Activated T-cell treated with anti-CD3 and anti-CD28 coated beads, Interleukin-2, amount 50 U/mL, for 4 hours (primary cell): ENCODE data around the gene KLHDC8A. TPM values are rescaled to one million over a fixed set of nuclear protein-coding genes. Genes with fewer than 3 reads are reported as not detected.

ENCODE experiments used
- ATAC-seq, 2 donors: fragments of 200-7000 bp; cut with Tn5 transposase; one replicate each; pipeline ENCODE4 v1.10.0; 2021
- DNase-seq: peaks from one replicate; pipeline ENCODE4 v3.0.0-alpha.2; 2020
- H3K27me3 Mint-ChIP-seq: one replicate; pipeline ENCODE4 v1.8.0; 2021; ENCODE audit warnings: low read depth, mixed read lengths
- H3K36me3 Mint-ChIP-seq: one replicate; pipeline ENCODE4 v1.8.0; 2022; ENCODE audit warnings: mixed read lengths; ENCODE audit not compliant: insufficient read depth
- H3K4me1 Mint-ChIP-seq: one replicate; pipeline ENCODE4 v1.8.0; 2021; ENCODE audit warnings: low read depth, mixed read lengths
- H3K4me3 Mint-ChIP-seq: one replicate; pipeline ENCODE4 v1.8.0; 2021; ENCODE audit warnings: mild to moderate bottlenecking, moderate library complexity, mixed read lengths
- H3K9me3 Mint-ChIP-seq: one replicate; pipeline ENCODE4 v1.8.0; 2021; ENCODE audit warnings: mixed read lengths
- total RNA-seq, 3 donors: library from RNA; stranded (reverse); gene quantifications; one replicate each; pipeline ENCODE4 v1.2.1, GENCODE V29; 2021

KLHDC8A gene
- total RNA-seq, 3 donors from 2014 or later = 0.05 TPM; not detected in 2

- DNase-seq = no peak
- Mint-ChIP-seq H3K27me3 (no peaks in the 10 kb centered on the region), H3K9me3 (no peaks in the 10 kb centered on the region), H3K36me3 (no peaks in the 10 kb centered on the region), H3K4me1 (peaks cover 66% of the 10 kb centered on the region), H3K4me3 (no peak overlapping the region)
- ATAC-seq = no peak
Measured at GRCh38 chr1:205294934-205295333, 61.8 kb downstream of the KLHDC8A start.

DNA sequence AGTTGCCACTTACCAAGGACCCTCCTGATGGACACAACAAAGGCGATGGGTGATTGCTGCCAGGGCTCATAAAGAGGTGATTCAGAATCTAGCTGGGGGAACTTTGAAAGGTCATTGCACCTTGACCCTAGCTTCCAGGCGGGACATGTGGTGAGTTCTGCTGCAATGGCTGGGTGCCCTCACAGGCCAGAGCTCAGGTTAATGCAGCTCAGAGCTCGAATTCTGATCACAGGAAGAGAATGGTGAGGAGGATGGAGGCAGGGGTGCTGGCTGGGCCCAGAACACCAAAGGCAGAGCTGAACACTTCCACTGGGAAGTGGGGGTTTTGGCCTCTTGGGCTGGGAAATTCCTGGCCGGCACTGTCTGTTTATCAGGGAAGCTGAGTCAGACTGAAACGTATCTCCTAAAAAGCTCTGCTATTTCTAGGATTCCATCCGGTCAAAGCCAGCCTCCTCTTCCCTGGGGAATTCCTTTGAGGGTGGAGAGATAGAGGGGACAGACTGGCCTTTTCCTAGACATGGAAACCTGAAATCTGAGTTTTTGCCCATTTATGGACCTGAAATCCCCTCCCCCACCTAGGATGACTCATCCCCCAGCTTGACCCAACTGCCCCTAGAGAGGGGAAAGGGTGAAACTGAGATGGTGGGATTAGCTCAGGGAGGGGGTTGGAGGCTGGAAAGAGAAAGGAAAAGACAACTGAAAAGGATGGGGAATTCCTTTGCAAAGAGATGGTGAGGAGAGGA, 62.4 kb downstream of the KLHDC8A start:
- peaks cover 67% of the 10 kb centered on the region for H3K4me1 Mint-ChIP-seq
- H3K27me3 Mint-ChIP-seq = no peaks in the 10 kb centered on the region
- DNase-seq (no peak), ATAC-seq (no peak)
- no peaks in the 10 kb centered on the region for H3K9me3 Mint-ChIP-seq
- H3K36me3 Mint-ChIP-seq = no peaks in the 10 kb centered on the region
- H3K4me3 Mint-ChIP-seq = no peak overlapping the region

DNA sequence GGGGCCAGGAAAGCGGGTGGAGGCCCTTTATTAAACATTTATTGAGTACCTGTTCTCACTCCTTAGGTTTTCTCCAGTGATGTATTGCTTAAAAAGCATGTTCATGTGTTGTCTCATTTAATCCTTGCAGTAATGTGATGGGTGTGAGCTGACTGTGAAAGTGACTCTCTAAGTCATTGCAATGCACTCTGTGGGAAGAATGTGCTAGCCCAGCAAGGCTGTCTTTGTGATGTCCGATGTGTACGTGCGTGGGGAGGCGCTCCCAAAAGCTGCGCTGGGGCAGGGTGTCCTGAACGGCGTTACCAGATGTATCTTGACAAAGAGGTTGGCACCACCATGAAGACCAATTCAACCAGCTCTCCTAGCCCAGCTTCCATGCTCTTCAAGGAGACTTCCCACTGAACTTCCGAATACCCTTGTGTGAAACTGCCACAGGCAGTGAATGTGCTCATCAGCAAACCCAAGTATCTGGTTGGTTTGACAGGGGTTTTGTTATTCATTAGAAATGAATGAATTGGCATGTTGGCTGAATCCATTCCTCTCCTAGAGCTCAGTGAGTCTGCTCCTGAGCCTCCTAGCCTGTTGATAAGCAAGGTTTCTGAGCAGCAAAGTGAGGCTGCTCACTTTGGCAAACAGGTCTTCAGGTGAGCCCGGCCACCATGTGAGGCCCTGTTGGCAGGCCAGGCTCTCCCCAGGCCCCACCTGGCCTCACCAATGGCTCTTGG, 63.2 kb downstream of the KLHDC8A start:
- no peaks in the 10 kb centered on the region for H3K36me3 Mint-ChIP-seq
- ATAC-seq (no peak), DNase-seq (no peak)
- H3K4me3 Mint-ChIP-seq = no peak overlapping the region
- no peaks in the 10 kb centered on the region for H3K9me3 Mint-ChIP-seq
- H3K4me1 Mint-ChIP-seq = peaks cover 68% of the 10 kb centered on the region
- H3K27me3 Mint-ChIP-seq = no peaks in the 10 kb centered on the region

DNA sequence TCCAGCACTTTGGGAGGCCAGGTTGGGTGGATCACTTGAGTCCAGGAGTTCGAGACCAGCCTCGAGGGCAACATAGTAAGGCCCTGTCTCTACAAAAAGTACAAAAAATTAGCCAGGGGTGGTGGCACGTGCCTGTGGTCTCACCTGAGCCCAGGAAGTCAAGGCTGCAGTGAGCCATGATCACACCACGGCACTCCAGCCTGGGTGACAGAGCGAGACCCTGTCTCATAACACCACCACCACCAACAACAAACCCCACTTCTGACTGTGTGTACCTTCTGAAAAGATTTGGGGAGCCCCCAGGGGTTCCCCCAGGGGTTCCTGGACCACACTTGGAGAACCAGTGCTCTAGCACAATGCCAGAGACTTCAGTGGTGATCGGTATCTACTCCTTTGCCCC, 65.1 kb downstream of the KLHDC8A start:
- Mint-ChIP-seq H3K4me1 (peaks cover 73% of the 10 kb centered on the region), H3K4me3 (no peak overlapping the region), H3K36me3 (no peaks in the 10 kb centered on the region), H3K27me3 (no peaks in the 10 kb centered on the region), H3K9me3 (no peaks in the 10 kb centered on the region)
- ATAC-seq (no peak), DNase-seq (no peak)

DNA sequence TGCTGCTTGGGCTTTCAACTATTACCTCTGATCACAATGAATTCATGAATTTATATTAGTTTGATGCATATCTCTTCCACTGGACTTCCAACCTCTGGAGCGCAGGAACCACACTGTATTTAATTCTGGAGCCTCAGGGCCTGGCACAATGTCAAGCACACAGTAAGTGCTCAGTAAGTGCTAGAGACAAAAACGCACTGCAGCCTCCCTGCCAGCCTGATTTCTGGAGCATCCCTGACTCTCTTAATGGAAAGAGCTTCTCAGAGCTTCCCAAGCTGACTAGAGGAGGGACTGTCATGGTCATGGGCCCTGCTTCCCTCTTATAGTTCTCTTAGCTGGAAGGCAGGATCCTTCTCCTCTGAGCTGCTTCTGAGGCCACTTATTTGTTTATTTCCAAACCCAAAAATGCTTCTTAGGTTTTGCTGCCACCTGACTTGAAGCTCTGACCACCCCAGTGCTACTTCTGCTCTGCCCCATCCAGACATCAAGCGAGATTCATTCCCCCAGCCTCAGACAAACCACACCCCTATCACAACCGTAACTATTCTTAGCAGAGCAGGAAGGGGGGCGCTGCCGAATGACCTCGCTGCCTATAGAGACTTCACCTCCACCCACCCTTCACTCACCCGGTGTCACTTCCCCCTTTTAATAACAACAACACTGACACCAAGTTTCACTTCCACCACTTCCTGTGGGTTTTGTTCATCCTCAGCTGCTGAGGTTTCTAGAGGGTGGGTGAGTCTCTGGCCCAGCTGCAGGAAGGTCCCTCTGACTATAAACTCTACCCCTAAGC, 68.8 kb downstream of the KLHDC8A start:
- no peaks in the 10 kb centered on the region for H3K36me3 Mint-ChIP-seq
- H3K4me3 Mint-ChIP-seq = peak overlapping the region; percentile 29
- ATAC-seq (peak; percentile 79 to 83), DNase-seq (peak; percentile 64)
- no peaks in the 10 kb centered on the region for H3K9me3 Mint-ChIP-seq
- no peaks in the 10 kb centered on the region for H3K27me3 Mint-ChIP-seq
- H3K4me1 Mint-ChIP-seq = peaks cover 79% of the 10 kb centered on the region

DNA sequence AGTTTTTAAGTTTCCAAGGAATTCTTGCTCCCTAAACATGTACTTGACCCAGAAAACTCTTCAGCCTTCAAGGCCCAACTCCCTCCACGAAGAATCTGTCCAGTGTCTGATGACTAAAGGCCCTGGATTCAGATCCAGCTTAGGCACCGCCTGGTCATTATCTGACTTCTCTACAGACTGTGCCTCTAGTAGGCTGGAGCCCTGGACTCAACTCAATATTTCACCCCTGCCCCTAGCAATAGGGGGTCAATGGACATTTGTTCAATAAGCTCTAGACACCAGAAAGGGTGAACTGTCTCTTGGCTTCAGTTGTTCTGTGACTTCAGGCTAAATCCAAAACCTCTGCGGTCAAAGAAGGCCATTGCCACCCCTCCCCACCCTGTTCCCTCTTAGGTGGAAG, 69.6 kb downstream of the KLHDC8A start:
- no peaks in the 10 kb centered on the region for H3K27me3 Mint-ChIP-seq
- no peak for ATAC-seq
- H3K4me1 Mint-ChIP-seq = peaks cover 81% of the 10 kb centered on the region
- no peak for DNase-seq
- no peaks in the 10 kb centered on the region for H3K36me3 Mint-ChIP-seq
- H3K4me3 Mint-ChIP-seq = no peak overlapping the region
- no peaks in the 10 kb centered on the region for H3K9me3 Mint-ChIP-seq

- ATAC-seq (peak in 1 of 2 donors; percentile 12), DNase-seq (peak; percentile 29)
- peak overlapping the region; percentile 70 for H3K4me3 Mint-ChIP-seq
- H3K36me3 Mint-ChIP-seq = no peaks in the 10 kb centered on the region
- H3K4me1 Mint-ChIP-seq = peaks cover 78% of the 10 kb centered on the region
- H3K9me3 Mint-ChIP-seq = no peaks in the 10 kb centered on the region
- H3K27me3 Mint-ChIP-seq = no peaks in the 10 kb centered on the region
Measured at GRCh38 chr1:205286335-205286950, 70.3 kb downstream of the KLHDC8A start.

Other genes starting within 250 kb of the KLHDC8A start
- gene RBBP5, start 234.9 kb downstream of the KLHDC8A start, total RNA-seq = 10 to 100 TPM; 27.4 to 36.2 (median 31.2) TPM
- 10 to 100 TPM; 13.8 to 15.9 (median 15.0) TPM for gene DSTYK, start 145.2 kb downstream of the KLHDC8A start, total RNA-seq
- 10 to 100 TPM in 2 of 3 donors, 1 to 10 TPM in 1; 7.8 to 13.6 (median 11.5) TPM for gene TMCC2, start 129.0 kb downstream of the KLHDC8A start, total RNA-seq
- gene NUAK2, start 35.2 kb downstream of the KLHDC8A start, total RNA-seq = 1 to 10 TPM; 1.4 to 1.7 (median 1.5) TPM
- gene LEMD1, start 65.1 kb upstream of the KLHDC8A start, total RNA-seq = under 1 TPM in 1 of 3 donors, not detected in 2; 0.74 TPM
- under 1 TPM in 2 of 3 donors, not detected in 1; 0.11 to 0.13 TPM for gene BLACAT1, start 99.1 kb upstream of the KLHDC8A start, total RNA-seq
- gene CDK18, start 147.7 kb upstream of the KLHDC8A start, total RNA-seq = 1 to 10 TPM in 1 of 3 donors, under 1 TPM in 2; 0.76 to 1.9 (median 0.95) TPM